CD4-positive, alpha-beta memory T cell (primary cell): ENCODE measurements around the gene LPP. TPM values are rescaled to one million over a fixed set of nuclear protein-coding genes. Genes with fewer than 3 reads are reported as not detected.

Experiments used
- CTCF ChIA-PET: fragments of 350-600 bp; sonication (Branson Sonifier 250); formaldehyde crosslinking; loops from one replicate; lab custom pipeline; 2021; ENCODE audit warnings: inconsistent platforms; ENCODE audit not compliant: partially characterized antibody; lab: Charles Lee
- POLR2A ChIA-PET: fragments of 350-600 bp; sonication (Branson Sonifier 250); formaldehyde crosslinking; loops from one replicate; lab custom pipeline; 2021; ENCODE audit not compliant: partially characterized antibody; lab: Charles Lee
- DNase-seq, 5 donors: peaks; one replicate each; pipeline versions ENCODE4 v3.0.0 to v3.0.0-alpha.2; 2020 to 2022; ENCODE audit warnings: mixed read lengths in 1 of 5
- H3K27ac ChIP-seq: one replicate; pipeline ENCODE4 v1.7.0; 2013; ENCODE audit warnings: low read depth, low read length
- H3K27me3 ChIP-seq: 2 replicates; pipeline ENCODE4 v1.7.0; 2013; ENCODE audit warnings: mild to moderate bottlenecking, low read length, moderate library complexity; ENCODE audit not compliant: insufficient read depth
- H3K36me3 ChIP-seq: 2 replicates; pipeline ENCODE4 v1.7.0; 2013; ENCODE audit warnings: mild to moderate bottlenecking, low read length, moderate library complexity; ENCODE audit not compliant: insufficient read depth
- H3K4me1 ChIP-seq: 2 replicates; pipeline ENCODE4 v1.7.0; 2013; ENCODE audit warnings: mild to moderate bottlenecking, low read length, moderate library complexity; ENCODE audit not compliant: insufficient read depth
- H3K4me3 ChIP-seq, 2 donors: one replicate each; pipeline ENCODE4 v1.7.0; 2013; ENCODE audit warnings: low read length in 2 of 2, mild to moderate bottlenecking in 1 of 2
- H3K9me3 ChIP-seq, 2 donors: one replicate each; pipeline ENCODE4 v1.7.0; 2013; ENCODE audit warnings: low read length in 2 of 2, control low read depth in 1 of 2; ENCODE audit not compliant: control insufficient read depth in 1 of 2
- H3K27ac Mint-ChIP-seq, 7 donors: one replicate each; pipeline ENCODE4 v1.8.0; 2020 to 2021; ENCODE audit warnings: mixed read lengths in 7 of 7, mild to moderate bottlenecking in 6 of 7, inconsistent platforms in 3 of 7, moderate library complexity in 3 of 7
- H3K27me3 Mint-ChIP-seq, 2 donors: one replicate each; pipeline ENCODE4 v1.8.0; 2020 to 2021; ENCODE audit warnings: mixed read lengths in 2 of 2
- H3K36me3 Mint-ChIP-seq, 2 donors: one replicate each; pipeline ENCODE4 v1.8.0; 2020 to 2021; ENCODE audit warnings: mixed read lengths in 2 of 2, inconsistent platforms in 1 of 2, mild to moderate bottlenecking in 1 of 2
- H3K4me1 Mint-ChIP-seq, 4 donors: one replicate each; pipeline ENCODE4 v1.8.0; 2020 to 2021; ENCODE audit warnings: mixed read lengths in 4 of 4, mild to moderate bottlenecking in 1 of 4
- H3K4me3 Mint-ChIP-seq, 8 donors: one replicate each; pipeline ENCODE4 v1.8.0; 2020 to 2021; ENCODE audit warnings: mixed read lengths in 8 of 8, mild to moderate bottlenecking in 7 of 8, moderate library complexity in 6 of 8, inconsistent platforms in 3 of 8
- H3K9me3 Mint-ChIP-seq, 8 donors: one replicate each; pipeline ENCODE4 v1.8.0; 2020 to 2021; ENCODE audit warnings: mixed read lengths in 8 of 8, mild to moderate bottlenecking in 5 of 8, inconsistent platforms in 3 of 8, moderate library complexity in 1 of 8
- intact Hi-C: fragments of 100-400 bp; cut with micrococcal nuclease; formaldehyde crosslinking; loops from one replicate; pipeline ENCODE4 v1.15.1; 2023
- polyA plus RNA-seq, 2 donors: library from polyadenylated mRNA; unstranded; fragments of 300-500 nt; fragmentation: Illumina TruSeq; gene quantifications; one replicate each; pipeline ENCODE4 v1.2.3, GENCODE V29; 2021
- total RNA-seq, 2 experiments: library from RNA; stranded (reverse); gene quantifications; one replicate each; pipeline ENCODE4 v1.2.3, GENCODE V29; 2021

The LPP gene
- total and polyA plus RNA-seq, 4 experiments from 2014 or later = 10.4 to 27.2 (median 24.7) TPM

- Mint-ChIP-seq H3K27me3 (no peaks in the 10 kb centered on the region), H3K4me1 (peaks cover 0 to 17% (median 12%) of the 10 kb centered on the region in 4 donors), H3K4me3 (no peak overlapping the region), H3K36me3 (peaks cover 4 to 9% of the 10 kb centered on the region in 2 donors), H3K9me3 (no peaks in the 10 kb centered on the region), H3K27ac (no peak overlapping the region)
- H3K4me3 ChIP-seq = no peak overlapping the region
- no peaks in the 10 kb centered on the region for H3K36me3 ChIP-seq
- H3K27ac ChIP-seq = no peak overlapping the region
- POLR2A ChIA-PET = interaction anchor here (1.1 kb wide), 1 partner anchor 7 kb away, joined by 3 read pairs; no protein-coding TSS in a partner anchor
- no peaks in the 10 kb centered on the region for H3K27me3 ChIP-seq
- intact Hi-C loops = no loop called here
- H3K4me1 ChIP-seq = peaks cover 4% of the 10 kb centered on the region
- DNase-seq = no peak
- CTCF ChIA-PET = interaction anchor here (2.3 kb wide), 1 partner anchor 575 kb away, joined by 5 read pairs; no protein-coding TSS in a partner anchor
- H3K9me3 ChIP-seq = no peaks in the 10 kb centered on the region
Observed at GRCh38 chr3:188316021-188316722, 162.2 kb downstream of the LPP start.

- no peaks in the 10 kb centered on the region for H3K27me3 ChIP-seq
- intact Hi-C loops = no loop called here
- DNase-seq = no peak
- H3K27ac ChIP-seq = no peak overlapping the region
- H3K4me1 Mint-ChIP-seq = peaks cover 4 to 21% (median 12%) of the 10 kb centered on the region in 4 donors
- POLR2A ChIA-PET = no interaction called here
- no peak overlapping the region for H3K4me3 Mint-ChIP-seq
- no peak overlapping the region for H3K27ac Mint-ChIP-seq
- H3K4me3 ChIP-seq = no peak overlapping the region
- H3K9me3 ChIP-seq = no peaks in the 10 kb centered on the region
- peaks cover 4 to 8% of the 10 kb centered on the region in 2 donors for H3K36me3 Mint-ChIP-seq
- H3K27me3 Mint-ChIP-seq = no peaks in the 10 kb centered on the region
- H3K4me1 ChIP-seq = peaks cover 5% of the 10 kb centered on the region
- no peaks in the 10 kb centered on the region for H3K36me3 ChIP-seq
- H3K9me3 Mint-ChIP-seq = no peaks in the 10 kb centered on the region
- CTCF ChIA-PET = interaction anchor here (2.3 kb wide), 1 partner anchor 576 kb away, joined by 5 read pairs; no protein-coding TSS in a partner anchor
Observed at GRCh38 chr3:188316723-188317070, 162.7 kb downstream of the LPP start.

GRCh38 chr3:188319569-188319968, 165.6 kb downstream of the LPP start:
- H3K36me3 Mint-ChIP-seq = peaks cover 3 to 4% of the 10 kb centered on the region in 2 donors
- Histone ChIP-seq H3K36me3 (no peaks in the 10 kb centered on the region), H3K4me1 (peaks cover 32% of the 10 kb centered on the region), H3K27me3 (no peaks in the 10 kb centered on the region), H3K4me3 (no peak overlapping the region), H3K9me3 (no peaks in the 10 kb centered on the region), H3K27ac (no peak overlapping the region)
- H3K27ac Mint-ChIP-seq = no peak overlapping the region
- H3K9me3 Mint-ChIP-seq = peaks cover 0 to 4% (median 0%) of the 10 kb centered on the region in 8 donors
- H3K4me3 Mint-ChIP-seq = no peak overlapping the region
- POLR2A ChIA-PET = no interaction called here
- CTCF ChIA-PET = interaction anchor here (1.8 kb wide), 1 partner anchor 581 kb away, joined by 4 read pairs; no protein-coding TSS in a partner anchor
- peaks cover 33 to 50% (median 38%) of the 10 kb centered on the region in 4 donors for H3K4me1 Mint-ChIP-seq
- intact Hi-C loops = no loop called here
- DNase-seq = no peak
- H3K27me3 Mint-ChIP-seq = no peaks in the 10 kb centered on the region

- Histone ChIP-seq H3K27ac (no peak overlapping the region), H3K4me1 (peaks cover 32% of the 10 kb centered on the region), H3K27me3 (no peaks in the 10 kb centered on the region), H3K9me3 (no peaks in the 10 kb centered on the region), H3K4me3 (no peak overlapping the region), H3K36me3 (no peaks in the 10 kb centered on the region)
- no peaks in the 10 kb centered on the region for H3K27me3 Mint-ChIP-seq
- no peak overlapping the region for H3K4me3 Mint-ChIP-seq
- no peak for DNase-seq
- POLR2A ChIA-PET = no interaction called here
- intact Hi-C loops = loop anchor here (5.0 to 10.0 kb wide), 2 partner anchors 346 to 578 kb away; no protein-coding TSS in a partner anchor
- peaks cover 4 to 8% of the 10 kb centered on the region in 2 donors for H3K36me3 Mint-ChIP-seq
- H3K27ac Mint-ChIP-seq = peak overlapping the region in 1 of 7 donors; percentile 25
- CTCF ChIA-PET = interaction anchor here (1.8 kb wide), 1 partner anchor 582 kb away, joined by 4 read pairs; no protein-coding TSS in a partner anchor
- H3K9me3 Mint-ChIP-seq = peaks cover 0 to 4% (median 0%) of the 10 kb centered on the region in 8 donors
- peaks cover 38 to 56% (median 42%) of the 10 kb centered on the region in 4 donors for H3K4me1 Mint-ChIP-seq
Observed at GRCh38 chr3:188320757-188321156, 166.8 kb downstream of the LPP start.

GRCh38 chr3:188321258-188321657, 167.3 kb downstream of the LPP start:
- Mint-ChIP-seq H3K4me3 (no peak overlapping the region), H3K4me1 (peaks cover 39 to 55% (median 46%) of the 10 kb centered on the region in 4 donors), H3K27ac (peak overlapping the region in 2 of 7 donors; percentile 76 to 83), H3K36me3 (peaks cover 7 to 13% of the 10 kb centered on the region in 2 donors), H3K9me3 (peaks cover 0 to 4% (median 0%) of the 10 kb centered on the region in 8 donors), H3K27me3 (no peaks in the 10 kb centered on the region)
- H3K27me3 ChIP-seq = no peaks in the 10 kb centered on the region
- H3K4me1 ChIP-seq = peaks cover 32% of the 10 kb centered on the region
- DNase-seq = no peak
- no peaks in the 10 kb centered on the region for H3K36me3 ChIP-seq
- intact Hi-C loops = loop anchor here (5.0 to 10.0 kb wide), 2 partner anchors 346 to 579 kb away; no protein-coding TSS in a partner anchor
- H3K4me3 ChIP-seq = no peak overlapping the region
- ChIA-PET CTCF (no interaction called here), POLR2A (no interaction called here)
- no peak overlapping the region for H3K27ac ChIP-seq
- no peaks in the 10 kb centered on the region for H3K9me3 ChIP-seq

- H3K27me3 ChIP-seq = no peaks in the 10 kb centered on the region
- intact Hi-C loops = loop anchor here (5.0 to 10.0 kb wide), 2 partner anchors 348 to 580 kb away; no protein-coding TSS in a partner anchor
- H3K4me3 ChIP-seq = peak overlapping the region in 1 of 2 donors; percentile 16
- ChIA-PET CTCF (interaction anchor here (1.2 to 2.8 kb wide), 3 partner anchors 427 to 583 kb away, joined by 3 to 14 read pairs (median 4); no protein-coding TSS in a partner anchor), POLR2A (interaction anchor here (1.7 kb wide), 1 partner anchor 577 kb away, joined by 7 read pairs; the partner anchor contains the start of gene BCL6)
- no peaks in the 10 kb centered on the region for H3K9me3 ChIP-seq
- H3K4me1 ChIP-seq = peaks cover 32% of the 10 kb centered on the region
- H3K4me3 Mint-ChIP-seq = peak overlapping the region in 6 of 8 donors; percentile 11 to 70 (median 33)
- H3K36me3 ChIP-seq = no peaks in the 10 kb centered on the region
- H3K4me1 Mint-ChIP-seq = peaks cover 37 to 49% (median 43%) of the 10 kb centered on the region in 4 donors
- peak overlapping the region; percentile 4 for H3K27ac ChIP-seq
- H3K27ac Mint-ChIP-seq = peak overlapping the region; percentile 61 to 86 (median 76)
- H3K9me3 Mint-ChIP-seq = peaks cover 0 to 4% (median 0%) of the 10 kb centered on the region in 8 donors
- H3K36me3 Mint-ChIP-seq = peaks cover 8 to 14% of the 10 kb centered on the region in 2 donors
- DNase-seq = no peak
- no peaks in the 10 kb centered on the region for H3K27me3 Mint-ChIP-seq
Observed at GRCh38 chr3:188322135-188322887, 168.4 kb downstream of the LPP start.
